HG02571 (cell line): ENCODE measurements around the gene ORC6.

Experiments used
- ATAC-seq: cut with Tn5 transposase; IDR thresholded peaks from one replicate; pipeline ENCODE4 v1.9.1; 2021; ENCODE audit warnings: mild to moderate bottlenecking, moderate library complexity; ENCODE audit not compliant: unreplicated experiment

The ORC6 gene

GRCh38 chr16:46696957-46697356 is 7.5 kb downstream of the ORC6 start:
- no peak for ATAC-seq

DNA sequence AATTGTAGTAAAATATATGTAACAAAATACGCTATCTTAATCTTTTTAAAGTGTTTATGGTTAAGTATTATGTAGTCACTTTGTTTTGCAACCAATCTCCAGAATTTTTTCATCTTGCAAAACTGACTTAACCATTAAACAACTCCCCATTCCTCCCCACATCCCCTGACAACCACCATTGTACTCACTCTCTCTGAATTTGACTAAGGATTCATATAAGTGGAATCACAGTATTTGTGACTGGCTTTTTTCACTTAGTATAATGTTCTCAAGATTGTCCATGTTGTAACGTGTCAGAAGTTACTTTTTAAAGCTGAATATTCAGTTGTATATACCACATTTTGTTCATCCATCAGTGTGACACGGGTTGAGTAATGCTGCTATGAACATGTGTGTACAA is 10.6 kb downstream of the ORC6 start:
- ATAC-seq, result no peak

DNA sequence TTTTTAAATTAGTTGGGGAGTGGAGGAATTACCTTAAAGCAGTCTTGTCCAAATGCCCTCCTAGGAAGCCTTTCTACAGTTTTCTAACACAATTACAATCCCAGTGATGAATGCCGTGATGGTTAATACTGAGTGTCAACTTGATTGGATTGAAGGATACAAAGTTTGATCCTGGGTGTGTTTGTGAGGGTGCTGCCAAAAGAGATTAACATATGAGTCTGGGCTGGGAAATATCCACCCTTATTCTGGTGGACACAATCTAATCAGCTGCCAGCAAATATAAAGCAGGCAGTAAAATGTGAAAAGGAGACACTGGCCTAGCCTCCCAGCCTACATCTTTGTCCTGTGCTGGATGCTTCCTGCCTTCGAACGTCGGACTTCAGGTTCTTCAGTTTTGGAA is 12.2 kb downstream of the ORC6 start:
- ATAC-seq, result no peak

- ATAC-seq, result no peak
These were observed 12.6 kb downstream of the ORC6 start for GRCh38 chr16:46702030-46702429.

- no peak for ATAC-seq
These were observed 17.2 kb downstream of the ORC6 start for GRCh38 chr16:46706642-46707041.

- no peak for ATAC-seq
These were observed 20.1 kb downstream of the ORC6 start for GRCh38 chr16:46709469-46710005.

DNA sequence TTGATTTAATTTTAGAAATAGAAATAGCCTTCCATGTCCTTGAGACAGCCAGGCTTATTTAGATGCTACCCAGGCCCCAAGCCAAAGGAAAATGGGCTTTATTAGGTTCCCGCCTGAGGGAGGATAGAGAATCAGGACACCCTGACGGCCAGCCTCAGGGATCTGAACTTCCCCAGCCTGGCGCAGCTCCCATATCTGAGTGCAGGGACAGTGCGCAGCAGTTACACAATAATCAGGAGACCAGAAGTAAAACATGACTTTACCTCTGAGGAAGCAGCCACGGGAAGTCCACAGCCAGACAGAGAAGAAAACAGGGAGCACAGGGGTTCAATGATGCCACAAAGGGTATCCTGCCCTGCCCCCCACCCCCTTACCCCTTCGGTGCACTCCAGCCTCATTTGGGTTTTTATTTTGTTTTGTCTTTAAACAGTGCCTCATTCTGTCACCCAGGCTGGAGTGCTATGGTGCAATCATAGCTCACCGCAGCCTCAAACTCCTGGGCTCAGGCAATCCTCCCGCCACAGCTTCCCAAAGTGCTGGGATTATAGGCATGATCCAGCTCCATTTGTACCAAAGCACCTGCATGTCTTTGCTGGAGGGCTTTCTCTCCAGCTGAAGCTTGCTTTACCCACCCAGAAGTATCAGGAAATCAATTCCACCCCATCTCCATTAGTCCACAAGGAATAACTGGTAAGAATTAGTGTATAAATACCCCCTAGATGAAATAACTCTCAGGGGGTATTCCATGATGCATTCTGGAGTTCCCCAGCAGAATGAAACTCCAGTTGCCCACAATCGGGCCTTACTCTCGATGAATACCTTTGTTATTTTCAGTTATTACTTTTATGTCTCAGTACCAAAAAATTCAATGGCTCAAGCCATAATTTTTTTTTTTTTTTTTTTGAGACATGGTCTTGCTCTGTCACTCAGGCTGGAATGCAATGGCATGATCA is 21.9 kb downstream of the ORC6 start:
- no peak for ATAC-seq

DNA sequence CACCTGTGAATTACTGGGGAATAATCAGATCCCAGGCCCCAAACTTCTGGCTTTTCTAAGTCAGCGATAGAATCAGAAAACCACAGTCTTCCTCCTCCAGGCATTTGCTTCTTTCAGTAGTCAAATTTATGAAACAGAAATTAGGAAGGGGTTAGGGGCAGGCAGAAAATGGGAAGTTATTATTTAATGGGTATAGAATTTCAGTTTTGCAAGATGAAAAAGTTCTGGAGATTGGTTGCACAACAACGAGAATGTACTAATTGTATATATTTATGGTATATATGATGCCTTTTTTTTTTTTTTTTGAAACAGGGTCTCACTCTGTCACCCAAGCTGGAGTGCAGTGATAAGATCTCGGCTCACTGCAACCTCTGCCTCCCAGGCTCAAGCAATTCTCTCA is 23.5 kb downstream of the ORC6 start:
- no peak for ATAC-seq

DNA sequence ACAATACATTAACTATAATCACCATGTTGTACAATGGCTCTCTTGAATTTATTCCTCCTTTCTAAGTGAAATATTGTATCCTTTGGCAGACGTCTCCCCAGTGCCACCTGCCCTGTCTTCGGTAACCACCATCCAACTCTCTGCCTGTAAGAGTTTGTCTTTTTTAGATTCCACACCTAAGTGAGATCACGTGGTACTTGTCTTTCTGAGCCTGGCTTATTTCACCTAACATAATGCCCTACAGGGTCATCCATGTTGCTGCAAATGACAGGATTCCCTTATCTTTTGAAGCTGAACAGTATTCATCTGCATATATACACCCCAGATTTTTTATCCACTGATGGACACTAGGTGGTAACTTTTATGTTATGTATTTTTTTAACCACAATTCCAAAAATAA is 24.2 kb downstream of the ORC6 start:
- ATAC-seq, result no peak

DNA sequence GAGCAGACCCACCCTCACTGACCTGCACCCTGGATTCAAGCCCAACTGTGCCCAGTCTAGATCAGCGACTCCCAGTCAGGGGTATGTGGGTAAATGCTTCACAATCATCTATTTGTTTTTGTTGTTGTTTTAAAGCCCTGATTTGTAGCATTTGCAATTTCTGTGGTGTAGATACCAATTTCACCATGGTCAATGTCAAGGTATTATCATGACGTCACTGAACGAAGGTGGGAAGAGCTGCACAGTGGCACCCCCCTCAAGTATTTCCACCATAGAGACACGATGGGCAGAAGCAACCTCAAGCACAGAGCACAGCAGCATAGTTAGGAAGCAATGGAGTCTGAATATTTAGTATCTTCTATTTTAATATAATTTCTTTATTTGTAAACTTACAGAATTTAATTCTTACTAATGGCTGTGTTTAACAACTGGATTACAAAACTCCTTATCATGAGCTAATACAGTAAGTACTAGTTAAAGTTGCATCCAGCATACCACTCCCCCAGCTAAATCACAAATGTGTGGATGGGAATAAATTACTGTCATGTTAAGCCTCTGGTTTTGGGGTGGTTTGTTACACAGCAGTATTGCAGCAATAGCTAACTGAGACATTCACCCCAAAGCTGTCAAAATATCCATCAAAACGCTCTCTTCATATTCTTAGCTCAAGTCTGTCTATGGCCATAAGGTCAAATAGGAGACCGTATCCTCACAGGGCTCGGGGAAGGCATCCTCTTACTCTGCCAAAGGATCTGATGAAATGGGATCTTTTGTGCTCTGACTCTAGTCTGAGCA is 25.5 kb downstream of the ORC6 start:
- ATAC-seq, result no peak

DNA sequence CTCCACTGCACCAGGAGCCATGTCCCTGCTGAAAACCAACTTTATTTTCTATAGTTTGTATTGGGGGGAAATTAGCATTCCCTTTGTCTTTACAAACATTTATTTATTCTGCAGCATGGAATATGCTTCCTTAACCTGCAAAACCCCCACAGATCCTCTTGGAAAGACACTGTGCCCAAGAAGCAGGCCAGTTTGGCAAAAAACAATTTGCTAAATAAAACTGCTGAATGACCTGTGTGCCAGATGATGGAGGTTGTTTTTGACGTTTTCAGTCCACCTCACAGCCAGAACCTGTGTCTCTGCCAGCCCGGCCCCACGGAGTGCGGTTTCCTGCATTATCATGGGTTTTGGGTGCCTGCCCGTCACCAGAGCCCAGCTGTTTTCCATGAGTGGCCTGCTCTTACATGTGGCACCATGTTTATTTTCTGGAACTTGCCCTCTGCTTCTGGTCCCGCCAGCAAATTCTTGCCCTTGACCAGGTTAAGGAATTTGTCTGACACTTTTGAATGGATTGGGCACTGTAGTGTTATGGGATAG is 26.4 kb downstream of the ORC6 start:
- ATAC-seq, result no peak

DNA sequence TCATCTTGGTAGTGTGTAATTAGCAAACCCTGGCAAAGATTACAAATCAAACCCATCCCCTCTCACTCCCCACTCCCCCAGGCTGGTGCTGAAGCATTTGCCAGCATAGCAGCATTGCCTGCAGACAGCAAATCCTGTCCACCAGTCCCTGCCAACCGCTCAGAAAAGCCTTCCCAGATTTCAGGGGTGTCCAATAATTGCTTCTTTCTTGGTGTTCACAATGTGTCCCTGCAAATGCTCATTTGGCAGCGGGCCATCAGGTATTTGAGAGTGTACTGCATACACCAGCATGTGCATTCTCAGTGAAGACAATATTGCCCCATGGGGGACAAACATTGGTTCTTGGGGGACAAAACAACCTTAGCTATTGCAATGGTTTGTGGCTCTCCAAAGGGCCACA is 28.2 kb downstream of the ORC6 start:
- ATAC-seq, result no peak

- ATAC-seq, result no peak
These were observed 28.8 kb downstream of the ORC6 start for GRCh38 chr16:46718214-46718613.

DNA sequence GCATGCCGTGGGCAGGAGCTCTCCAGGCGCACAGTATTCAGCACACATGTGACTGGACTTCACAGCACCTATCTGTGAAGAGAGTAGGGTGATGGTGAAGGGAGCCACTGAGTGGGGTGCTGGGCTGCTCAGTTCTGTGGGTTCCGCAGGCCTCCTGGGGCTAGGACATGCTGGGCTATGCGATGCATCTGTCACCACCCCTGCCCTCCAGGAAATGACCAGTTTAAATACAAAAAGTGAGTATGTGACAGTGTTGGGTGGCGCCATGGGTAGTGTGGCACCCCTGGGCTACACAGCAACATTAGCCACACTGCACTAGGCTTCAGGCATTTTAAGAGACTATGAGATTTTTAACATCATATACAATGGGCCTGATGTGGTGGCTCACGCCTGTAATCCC is 30.1 kb downstream of the ORC6 start:
- ATAC-seq, result no peak

GRCh38 chr16:46720619-46721018 is 31.2 kb downstream of the ORC6 start:
- no peak for ATAC-seq

GRCh38 chr16:46721885-46722284 is 32.4 kb downstream of the ORC6 start:
- no peak for ATAC-seq

GRCh38 chr16:46727184-46727583 is 37.7 kb downstream of the ORC6 start:
- ATAC-seq, result no peak

DNA sequence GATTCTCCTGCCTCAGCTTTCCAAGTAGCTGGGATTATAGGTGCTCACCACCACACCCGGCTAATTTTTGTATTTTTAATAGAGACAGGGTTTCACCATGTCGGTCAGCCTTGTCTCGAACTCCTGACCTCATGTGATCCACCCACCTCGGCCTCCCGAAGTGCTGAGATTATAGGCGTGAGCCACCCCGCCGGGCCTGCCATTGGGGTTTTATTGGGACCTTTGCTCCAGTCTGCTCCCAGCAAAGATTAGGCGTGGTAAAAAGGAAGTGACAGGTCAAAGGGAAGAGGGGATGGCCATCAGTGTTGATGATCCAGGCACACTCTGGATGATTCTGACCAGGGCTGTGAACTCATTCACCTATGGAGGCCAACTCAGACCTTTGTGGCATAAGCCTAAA is 38.2 kb downstream of the ORC6 start:
- ATAC-seq, result no peak

GRCh38 chr16:46728806-46729205 is 39.3 kb downstream of the ORC6 start:
- no peak for ATAC-seq

DNA sequence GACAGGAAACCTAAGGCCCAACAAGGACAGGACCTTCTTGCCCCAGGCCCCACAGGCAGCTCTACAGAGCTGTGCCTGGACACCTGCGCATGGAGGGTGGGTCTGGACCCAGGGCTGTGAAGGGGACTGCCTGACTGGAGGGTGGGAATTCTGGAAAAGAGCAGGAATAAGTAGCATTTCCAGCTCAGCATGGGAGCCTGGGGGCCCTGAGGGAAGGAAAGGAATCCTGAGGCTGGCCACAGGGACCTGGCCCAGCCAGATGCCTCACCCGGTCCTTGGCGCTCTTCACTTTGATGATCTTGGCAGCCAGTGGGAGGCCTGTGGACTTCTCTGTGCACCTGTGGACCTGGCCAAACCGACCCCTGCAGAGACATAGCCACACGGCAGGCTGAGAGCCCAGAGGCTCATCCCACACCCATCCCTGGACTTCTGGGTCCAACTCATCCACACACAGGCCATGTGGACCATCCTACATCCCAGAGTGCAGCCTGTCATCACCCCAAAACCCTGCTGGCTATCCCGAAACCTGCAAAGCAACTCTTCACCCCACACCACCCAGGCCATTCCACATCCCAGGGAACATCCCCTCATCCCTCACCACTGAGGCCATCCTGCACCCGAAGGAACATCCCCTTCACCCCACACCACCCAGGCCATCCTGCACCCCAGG is 40.0 kb downstream of the ORC6 start:
- ATAC-seq, result no peak

GRCh38 chr16:46730126-46730525 is 40.7 kb downstream of the ORC6 start:
- ATAC-seq, result no peak
